Bone marrow (tissue), 2 donors: ENCODE data around the gene BCAS4.
"Not testable (repeated sequence)": the region's sequence is repeated elsewhere in the genome, so short reads cannot be mapped to it uniquely, and the experiment has no call there.

Experiments
- DNase-seq, 2 donors: peaks; one replicate each; lab custom pipeline; 2025; lab: John Stamatoyannopoulos, UW

The BCAS4 gene

GRCh38 chr20:50771419-50772080 is 23.3 kb upstream of the BCAS4 start:
- not testable (repeated sequence) for DNase-seq

DNA sequence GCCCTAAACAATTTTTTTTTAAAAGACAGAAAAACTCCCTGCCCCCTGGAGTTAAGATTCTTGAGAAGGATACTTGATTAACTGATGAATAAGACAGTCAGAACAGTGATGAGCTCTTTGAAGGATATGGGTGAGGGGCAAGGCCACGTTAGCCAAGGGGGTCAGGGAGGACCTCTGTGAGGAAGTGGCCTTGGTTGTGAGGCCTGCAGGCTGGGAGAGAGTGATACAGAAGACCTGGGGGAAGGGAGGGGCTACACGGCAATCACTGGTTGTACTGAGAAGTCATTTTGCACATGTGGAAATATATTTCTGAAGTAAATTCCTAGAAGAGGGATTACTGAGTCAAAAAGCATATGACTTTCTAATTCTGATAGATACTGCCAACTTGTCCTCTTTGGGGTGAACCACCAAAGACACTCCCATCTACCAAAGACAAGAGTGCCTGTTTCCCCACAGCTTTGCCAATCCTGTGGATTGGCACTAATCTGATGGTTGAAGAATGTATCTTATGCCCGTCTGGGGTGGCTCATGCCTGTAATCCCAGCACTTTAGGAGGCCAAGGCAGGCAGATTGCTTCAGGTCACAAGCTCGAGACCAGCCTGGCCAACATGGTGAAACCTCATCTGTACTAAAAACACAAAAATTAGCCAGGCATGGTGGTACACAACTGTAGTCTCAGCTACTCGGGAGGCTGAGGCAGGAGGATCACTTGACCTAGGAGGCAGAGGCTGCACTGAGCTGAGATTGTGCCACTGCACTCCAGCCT is 22.3 kb upstream of the BCAS4 start:
- DNase-seq: no peak

GRCh38 chr20:50774515-50774914 is 20.3 kb upstream of the BCAS4 start:
- DNase-seq: no peak

DNA sequence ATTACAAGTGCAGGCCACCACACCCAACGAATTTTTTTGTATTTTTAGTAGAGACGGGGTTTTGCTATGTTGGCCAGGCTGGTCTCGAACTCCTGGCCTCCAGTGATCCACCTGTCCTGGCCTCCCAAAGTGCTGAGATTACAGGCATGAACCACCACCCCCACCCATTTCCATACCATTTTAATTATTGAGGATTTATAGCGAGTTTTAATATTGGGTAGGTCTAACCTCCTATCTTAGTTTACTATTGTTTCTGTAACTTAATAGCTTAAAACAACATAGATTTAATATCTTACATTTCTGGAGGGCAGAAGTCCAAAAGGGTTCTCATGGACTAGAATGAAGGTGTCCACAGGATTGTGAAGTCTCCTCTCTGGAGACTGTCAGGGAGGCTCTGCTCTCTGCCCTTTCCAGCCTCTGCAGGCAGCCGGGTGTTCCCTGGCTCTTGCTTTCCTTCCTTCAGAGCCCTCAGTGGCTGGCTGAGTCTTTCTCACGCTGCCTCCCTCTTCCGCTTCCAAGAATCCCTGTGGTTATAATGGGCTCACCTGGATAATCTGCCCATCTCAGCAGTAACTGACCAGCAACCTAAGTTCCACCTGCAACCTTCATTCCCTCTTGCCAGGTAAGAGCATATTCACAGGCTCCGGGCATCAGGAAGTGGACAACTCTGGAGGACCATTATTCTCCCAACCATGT is 18.6 kb upstream of the BCAS4 start:
- DNase-seq: no peak

GRCh38 chr20:50777373-50777772 is 17.5 kb upstream of the BCAS4 start:
- DNase-seq: no peak

- DNase-seq: not testable (repeated sequence)
Observed at GRCh38 chr20:50778994-50779393, 15.9 kb upstream of the BCAS4 start.

GRCh38 chr20:50783390-50783789 is 11.5 kb upstream of the BCAS4 start:
- no peak for DNase-seq

- DNase-seq: no peak
Observed at GRCh38 chr20:50783903-50784302, 11.0 kb upstream of the BCAS4 start.

- DNase-seq: no peak
Observed at GRCh38 chr20:50784464-50784863, 10.4 kb upstream of the BCAS4 start.

- DNase-seq: no peak
Observed at GRCh38 chr20:50786703-50787102, 8.2 kb upstream of the BCAS4 start.

DNA sequence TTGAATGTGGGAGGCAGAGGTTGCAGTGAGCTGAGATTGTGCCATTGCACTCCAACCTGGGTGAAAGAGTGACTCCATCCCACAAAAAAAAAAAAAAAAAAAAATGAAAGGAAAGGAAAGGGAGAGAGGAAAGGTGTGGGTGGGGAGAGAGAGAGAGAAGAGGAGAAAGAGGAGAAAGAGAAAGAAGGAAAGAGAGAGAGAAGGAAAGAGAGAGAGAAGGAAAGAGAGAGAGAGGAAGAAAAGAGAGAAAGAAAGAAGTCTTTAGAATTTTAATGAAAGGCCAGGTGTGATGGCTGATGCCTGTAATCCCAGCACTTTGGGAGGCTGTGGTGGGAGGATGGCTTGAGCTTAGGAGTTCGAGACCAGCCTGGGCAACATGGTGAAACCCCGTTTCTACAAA is 7.7 kb upstream of the BCAS4 start:
- DNase-seq: no peak

- DNase-seq: no peak
Observed at GRCh38 chr20:50788045-50788991, 6.5 kb upstream of the BCAS4 start.

- DNase-seq: no peak
Observed at GRCh38 chr20:50789968-50790650, 4.8 kb upstream of the BCAS4 start.

- peak; percentile 29 to 41 for DNase-seq
Observed at GRCh38 chr20:50790651-50791277, 4.1 kb upstream of the BCAS4 start.

DNA sequence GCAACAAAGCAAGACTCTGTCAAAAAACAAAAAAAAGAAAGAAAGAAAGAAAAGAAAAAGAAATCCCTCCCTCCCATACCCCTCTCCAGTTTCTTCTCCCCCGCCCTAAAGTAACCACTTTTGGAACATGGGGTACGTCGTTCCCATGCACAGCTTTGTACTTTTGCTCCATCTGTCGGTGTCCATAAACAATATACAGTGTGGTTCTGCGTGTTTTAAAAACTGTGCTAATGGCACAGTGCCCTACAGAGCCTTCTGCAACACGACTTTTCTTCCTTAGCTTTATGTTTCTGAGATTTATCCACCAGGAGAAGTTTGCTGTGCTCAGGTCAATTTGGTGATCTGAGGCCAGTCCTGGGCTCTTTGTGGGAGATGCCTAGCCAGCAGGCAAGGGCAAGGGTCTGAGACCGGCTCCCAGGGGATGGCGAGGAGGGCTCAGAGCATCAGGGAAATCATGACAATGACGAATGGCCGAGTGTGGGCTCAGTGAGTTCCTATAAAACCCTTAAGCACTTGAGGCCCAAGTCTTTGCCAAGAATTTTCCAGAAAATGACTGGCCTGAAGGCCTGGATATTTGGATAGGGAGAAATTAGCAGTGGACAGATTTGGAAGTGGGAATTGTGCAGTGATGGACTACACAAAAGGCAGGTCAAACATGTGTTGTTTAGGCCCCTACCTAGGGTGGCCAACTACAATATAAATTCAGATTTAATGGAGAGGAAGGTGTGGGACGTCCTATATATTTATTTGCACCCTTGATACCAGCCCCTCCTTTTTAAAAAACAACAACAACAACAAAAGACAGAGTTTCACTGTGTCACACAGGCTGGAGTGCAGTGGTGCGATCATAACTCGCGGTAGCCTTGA is 1.9 kb upstream of the BCAS4 start:
- DNase-seq: no peak

DNA sequence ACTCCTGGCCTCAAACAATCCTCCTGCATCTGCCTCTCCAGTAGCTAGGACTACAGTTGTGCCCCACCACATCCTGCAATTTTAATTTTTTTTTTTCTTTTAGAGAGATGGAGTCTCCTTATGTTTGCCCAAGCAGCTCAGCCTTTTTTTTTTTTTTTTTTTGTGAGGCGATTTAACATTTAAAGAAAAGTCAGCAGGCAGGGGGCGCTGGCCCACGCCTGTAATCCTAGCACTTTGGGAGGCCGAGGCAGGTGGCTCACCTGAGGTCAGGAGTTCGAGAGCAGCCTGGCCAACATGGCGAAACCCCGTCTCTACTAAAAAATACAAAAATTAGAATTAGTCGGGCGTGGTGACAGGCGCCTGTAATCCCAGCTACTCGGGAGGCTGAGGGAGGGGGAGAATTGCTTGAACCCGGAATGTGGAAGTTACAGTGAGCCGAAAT is 1.3 kb upstream of the BCAS4 start:
- DNase-seq: not testable (repeated sequence)

- DNase-seq: no peak
Observed at GRCh38 chr20:50794181-50794845, 548 bp upstream of the BCAS4 start.

DNA sequence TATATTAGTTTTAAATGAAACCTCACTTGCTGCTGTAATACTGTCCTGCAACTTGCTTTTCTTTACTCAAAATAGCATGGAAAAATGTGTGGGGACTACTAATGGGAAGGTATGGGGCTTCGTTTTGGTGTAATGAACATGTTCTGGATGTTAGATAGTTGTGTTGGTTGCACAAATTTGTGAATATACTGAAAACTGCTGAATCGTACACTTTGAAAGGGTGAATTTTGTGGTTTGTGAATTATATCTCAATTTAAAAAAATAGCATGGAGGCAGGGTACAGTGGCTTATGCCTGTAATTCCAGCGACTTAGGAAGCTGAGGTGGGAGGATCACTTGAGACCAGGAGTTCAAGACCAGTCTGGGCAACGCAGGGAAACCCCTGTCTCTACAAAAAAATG is 2.3 kb downstream of the BCAS4 start:
- DNase-seq: no peak

DNA sequence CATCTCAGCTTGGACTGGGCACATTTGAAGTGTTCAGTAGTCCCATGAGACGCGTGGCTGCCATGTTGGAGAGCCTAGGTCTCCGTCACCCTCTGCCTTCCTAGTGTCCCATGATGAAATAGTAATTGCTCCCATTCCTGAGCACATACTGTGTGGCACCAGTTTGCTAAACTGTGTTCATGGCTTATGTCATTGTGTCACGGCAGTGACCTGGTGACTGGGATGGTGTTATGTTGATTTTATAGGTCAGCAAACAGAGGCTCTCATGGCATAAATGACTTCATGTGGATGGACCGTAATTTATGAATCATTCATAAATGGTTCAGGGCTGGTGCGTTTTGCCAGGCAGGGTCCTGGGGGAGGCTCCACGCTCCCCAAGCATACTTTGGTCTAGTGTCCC is 3.8 kb downstream of the BCAS4 start:
- no peak for DNase-seq
